ENCODE measurements around the gene RNF152.

- TF ChIP-seq CTCF (IDR thresholded peaks at IDR 0.05): no peak
- TF ChIP-seq TEAD4 (IDR thresholded peaks at IDR 0.05; ENCODE audit: borderline replicate concordance, insufficient read depth): no peak
- no peak for TF ChIP-seq USF2 (IDR thresholded peaks at IDR 0.05; ENCODE audit: borderline replicate concordance, low read depth, low read length)
- no peak for TF ChIP-seq TAF1 (IDR thresholded peaks at IDR 0.05; ENCODE audit: borderline replicate concordance, low read depth, low read length)
- TF ChIP-seq GATA2 (CRISPR knock-in tag; IDR thresholded peaks at IDR 0.05): no peak
- no peak for TF ChIP-seq RXRA (IDR thresholded peaks at IDR 0.05; ENCODE audit: borderline replicate concordance, low read depth)
- no peak for TF ChIP-seq MXI1 (IDR thresholded peaks at IDR 0.05; ENCODE audit: low read depth, low read length)
- no peak for TF ChIP-seq GABPA (IDR thresholded peaks at IDR 0.05; ENCODE audit: low read depth)
- TF ChIP-seq NRF1 (IDR thresholded peaks at IDR 0.05; ENCODE audit: low read depth, low read length): no peak
- TF ChIP-seq REST (IDR thresholded peaks at IDR 0.05; ENCODE audit: low read depth, low read length): no peak
- TF ChIP-seq POLR2AphosphoS5 (IDR thresholded peaks at IDR 0.05; ENCODE audit: low read depth, low read length): no peak
- no peak for TF ChIP-seq TCF12 (IDR thresholded peaks at IDR 0.05)
- no peak for TF ChIP-seq RFX5 (IDR thresholded peaks at IDR 0.05; ENCODE audit: low read length)
Observed at GRCh38 chr18:61926532-61926931, 33.7 kb upstream of the RNF152 start.
